Mucosa of stomach (tissue), 1 donor: Measurements from ENCODE around the gene SYNE1.
"Not testable (repeated sequence)": the region's sequence is repeated elsewhere in the genome, so short reads cannot be mapped to it uniquely, and the experiment has no call there.

Source experiments
- H3K27me3 ChIP-seq: one replicate; pipeline ENCODE4 v1.7.0; 2013; ENCODE audit warnings: mild to moderate bottlenecking, low read length; ENCODE audit not compliant: control insufficient read depth, insufficient read depth
- H3K36me3 ChIP-seq: one replicate; pipeline ENCODE4 v1.7.0; 2013; ENCODE audit warnings: low read length; ENCODE audit not compliant: control insufficient read depth, insufficient read depth
- H3K4me1 ChIP-seq: one replicate; pipeline ENCODE4 v1.7.0; 2013; ENCODE audit warnings: mild to moderate bottlenecking, low read length; ENCODE audit not compliant: control insufficient read depth, insufficient read depth
- H3K4me3 ChIP-seq: one replicate; pipeline ENCODE4 v1.7.0; 2013; ENCODE audit warnings: low read length
- H3K9ac ChIP-seq: one replicate; pipeline ENCODE4 v1.7.0; 2013; ENCODE audit warnings: mild to moderate bottlenecking, low read length, moderate library complexity
- H3K9me3 ChIP-seq: one replicate; pipeline ENCODE4 v1.7.0; 2013; ENCODE audit warnings: mild to moderate bottlenecking, low read length, moderate library complexity; ENCODE audit not compliant: control insufficient read depth
- donor health status: Pancreatic carcinoma.

The SYNE1 gene

GRCh38 chr6:152091201-152091600 is 546.0 kb downstream of the SYNE1 start:
- Histone ChIP-seq H3K4me3 (no peak overlapping the region), H3K27me3 (no peaks in the 10 kb centered on the region), H3K9me3 (no peaks in the 10 kb centered on the region), H3K4me1 (peaks cover 4% of the 10 kb centered on the region), H3K36me3 (no peaks in the 10 kb centered on the region), H3K9ac (no peak overlapping the region)

GRCh38 chr6:152089992-152090391 is 547.2 kb downstream of the SYNE1 start:
- H3K4me1 ChIP-seq = peaks cover 3% of the 10 kb centered on the region
- H3K9me3 ChIP-seq = no peaks in the 10 kb centered on the region
- H3K36me3 ChIP-seq = no peaks in the 10 kb centered on the region
- no peak overlapping the region for H3K4me3 ChIP-seq
- no peaks in the 10 kb centered on the region for H3K27me3 ChIP-seq
- H3K9ac ChIP-seq = no peak overlapping the region

GRCh38 chr6:152087701-152088100 is 549.5 kb downstream of the SYNE1 start:
- H3K36me3 ChIP-seq = no peaks in the 10 kb centered on the region
- H3K9ac ChIP-seq = no peak overlapping the region
- H3K4me3 ChIP-seq = no peak overlapping the region
- H3K4me1 ChIP-seq = no peaks in the 10 kb centered on the region
- H3K9me3 ChIP-seq = no peaks in the 10 kb centered on the region
- no peaks in the 10 kb centered on the region for H3K27me3 ChIP-seq

- H3K4me3 ChIP-seq = no peak overlapping the region
- no peaks in the 10 kb centered on the region for H3K9me3 ChIP-seq
- no peaks in the 10 kb centered on the region for H3K36me3 ChIP-seq
- H3K4me1 ChIP-seq = no peaks in the 10 kb centered on the region
- no peak overlapping the region for H3K9ac ChIP-seq
- H3K27me3 ChIP-seq = no peaks in the 10 kb centered on the region
Measured at GRCh38 chr6:152087096-152087495, 550.1 kb downstream of the SYNE1 start.

GRCh38 chr6:152086223-152086873 is 550.8 kb downstream of the SYNE1 start:
- no peaks in the 10 kb centered on the region for H3K9me3 ChIP-seq
- H3K27me3 ChIP-seq = no peaks in the 10 kb centered on the region
- no peak overlapping the region for H3K4me3 ChIP-seq
- H3K9ac ChIP-seq = no peak overlapping the region
- no peaks in the 10 kb centered on the region for H3K4me1 ChIP-seq
- no peaks in the 10 kb centered on the region for H3K36me3 ChIP-seq

GRCh38 chr6:152085451-152085921 is 551.7 kb downstream of the SYNE1 start:
- Histone ChIP-seq H3K9me3 (no peaks in the 10 kb centered on the region), H3K4me1 (no peaks in the 10 kb centered on the region), H3K4me3 (no peak overlapping the region), H3K36me3 (no peaks in the 10 kb centered on the region), H3K9ac (no peak overlapping the region), H3K27me3 (no peaks in the 10 kb centered on the region)

GRCh38 chr6:152078804-152079203 is 558.4 kb downstream of the SYNE1 start:
- H3K9me3 ChIP-seq = no peaks in the 10 kb centered on the region
- H3K4me1 ChIP-seq = no peaks in the 10 kb centered on the region
- H3K9ac ChIP-seq = no peak overlapping the region
- no peaks in the 10 kb centered on the region for H3K27me3 ChIP-seq
- H3K36me3 ChIP-seq = no peaks in the 10 kb centered on the region
- H3K4me3 ChIP-seq = no peak overlapping the region

- Histone ChIP-seq H3K36me3 (no peaks in the 10 kb centered on the region), H3K9ac (no peak overlapping the region), H3K4me3 (no peak overlapping the region), H3K27me3 (no peaks in the 10 kb centered on the region), H3K4me1 (no peaks in the 10 kb centered on the region), H3K9me3 (no peaks in the 10 kb centered on the region)
Measured at GRCh38 chr6:152078001-152078400, 559.2 kb downstream of the SYNE1 start.

GRCh38 chr6:152076242-152076641 is 560.9 kb downstream of the SYNE1 start:
- H3K4me3 ChIP-seq, H3K36me3 ChIP-seq, H3K4me1 ChIP-seq, H3K9ac ChIP-seq, H3K27me3 ChIP-seq, H3K9me3 ChIP-seq: not testable (repeated sequence)

- H3K27me3 ChIP-seq = no peaks in the 10 kb centered on the region
- H3K36me3 ChIP-seq = no peaks in the 10 kb centered on the region
- no peaks in the 10 kb centered on the region for H3K4me1 ChIP-seq
- H3K9me3 ChIP-seq = no peaks in the 10 kb centered on the region
- H3K4me3 ChIP-seq = no peak overlapping the region
- H3K9ac ChIP-seq = no peak overlapping the region
Measured at GRCh38 chr6:152071843-152072242, 565.3 kb downstream of the SYNE1 start.
